Stimulated activated CD4-positive, alpha-beta T cell treated with anti-CD3 and anti-CD28 coated beads, Interleukin-1b, Interleukin-23, amount 100 ng/mL, for 48 hours (primary cell): ENCODE measurements around the gene CACNA2D4.

ENCODE experiments used
- DNase-seq: peaks from one replicate; pipeline ENCODE4 v3.0.0-alpha.2; 2020

The CACNA2D4 gene

GRCh38 chr12:1767407-1768090 lies 150.9 kb downstream of the CACNA2D4 start:
- no peak for DNase-seq

GRCh38 chr12:1766110-1766509 lies 152.3 kb downstream of the CACNA2D4 start:
- no peak for DNase-seq

GRCh38 chr12:1763153-1763552 lies 155.3 kb downstream of the CACNA2D4 start:
- no peak for DNase-seq

- no peak for DNase-seq
Observed at GRCh38 chr12:1761857-1762256, 156.6 kb downstream of the CACNA2D4 start.

GRCh38 chr12:1760566-1761382 lies 157.7 kb downstream of the CACNA2D4 start:
- no peak for DNase-seq

GRCh38 chr12:1758887-1759286 lies 159.6 kb downstream of the CACNA2D4 start:
- no peak for DNase-seq

GRCh38 chr12:1758376-1758775 lies 160.1 kb downstream of the CACNA2D4 start:
- no peak for DNase-seq

GRCh38 chr12:1750300-1750699 lies 168.2 kb downstream of the CACNA2D4 start:
- no peak for DNase-seq

- DNase-seq: no peak
Observed at GRCh38 chr12:1749019-1749418, 169.4 kb downstream of the CACNA2D4 start.

- DNase-seq: no peak
Observed at GRCh38 chr12:1747609-1748008, 170.8 kb downstream of the CACNA2D4 start.

- no peak for DNase-seq
Observed at GRCh38 chr12:1744932-1745331, 173.5 kb downstream of the CACNA2D4 start.
